Measurements from ENCODE around the gene SLC25A13. TPM values are rescaled to one million over a fixed set of nuclear protein-coding genes. Genes with fewer than 3 reads are reported as not detected.

Gene SLC25A13
- total and polyA plus RNA-seq, 2 experiments from 2014 or later: 32.0 to 37.5 TPM

GRCh38 chr7:96315125-96315512 is 6.8 kb downstream of the SLC25A13 start:
- H3K9me3 ChIP-seq (ENCODE audit: low read depth): no peaks in the 10 kb centered on the region
- peaks cover 11% of the 10 kb centered on the region for H3K4me1 ChIP-seq (ENCODE audit: low read depth)
- no peak overlapping the region for H3K4me3 ChIP-seq
- no peak for DNase-seq (ENCODE audit: low read depth in 1 of 2, low spot score in 1 of 2)
- H3K36me3 ChIP-seq: no peaks in the 10 kb centered on the region
- TF ChIP-seq CTCF (IDR thresholded peaks at IDR 0.05; ENCODE audit: low read depth, low read length): no peak
- H3K27ac ChIP-seq: no peak overlapping the region
- no peaks in the 10 kb centered on the region for H3K27me3 ChIP-seq

- H3K27me3 ChIP-seq: no peaks in the 10 kb centered on the region
- DNase-seq (ENCODE audit: low read depth in 1 of 2, low spot score in 1 of 2): peak in 1 of 2 donors; percentile 24
- no peak for TF ChIP-seq CTCF (IDR thresholded peaks at IDR 0.05; ENCODE audit: low read depth, low read length)
- H3K4me1 ChIP-seq (ENCODE audit: low read depth): peaks cover 11% of the 10 kb centered on the region
- H3K9me3 ChIP-seq (ENCODE audit: low read depth): no peaks in the 10 kb centered on the region
- H3K36me3 ChIP-seq: no peaks in the 10 kb centered on the region
- no peak overlapping the region for H3K4me3 ChIP-seq
- no peak overlapping the region for H3K27ac ChIP-seq
These were observed 7.3 kb downstream of the SLC25A13 start for GRCh38 chr7:96314402-96315124.

GRCh38 chr7:96313940-96314339 is 8.0 kb downstream of the SLC25A13 start:
- Histone ChIP-seq H3K36me3 (no peaks in the 10 kb centered on the region), H3K27ac (no peak overlapping the region), H3K4me3 (no peak overlapping the region), H3K4me1 (ENCODE audit: low read depth) (peaks cover 11% of the 10 kb centered on the region), H3K9me3 (ENCODE audit: low read depth) (no peaks in the 10 kb centered on the region), H3K27me3 (no peaks in the 10 kb centered on the region)
- no peak for DNase-seq (ENCODE audit: low read depth in 1 of 2, low spot score in 1 of 2)
- TF ChIP-seq CTCF (IDR thresholded peaks at IDR 0.05; ENCODE audit: low read depth, low read length): no peak

GRCh38 chr7:96312502-96312901 is 9.4 kb downstream of the SLC25A13 start:
- H3K4me1 ChIP-seq (ENCODE audit: low read depth): peaks cover 15% of the 10 kb centered on the region
- no peak overlapping the region for H3K4me3 ChIP-seq
- no peaks in the 10 kb centered on the region for H3K9me3 ChIP-seq (ENCODE audit: low read depth)
- DNase-seq (ENCODE audit: low read depth in 1 of 2, low spot score in 1 of 2): no peak
- no peak for TF ChIP-seq CTCF (IDR thresholded peaks at IDR 0.05; ENCODE audit: low read depth, low read length)
- H3K36me3 ChIP-seq: no peaks in the 10 kb centered on the region
- no peaks in the 10 kb centered on the region for H3K27me3 ChIP-seq
- H3K27ac ChIP-seq: no peak overlapping the region

- no peak for TF ChIP-seq CTCF (IDR thresholded peaks at IDR 0.05; ENCODE audit: low read depth, low read length)
- Histone ChIP-seq H3K4me1 (ENCODE audit: low read depth) (peaks cover 15% of the 10 kb centered on the region), H3K9me3 (ENCODE audit: low read depth) (no peaks in the 10 kb centered on the region), H3K27ac (no peak overlapping the region), H3K27me3 (no peaks in the 10 kb centered on the region), H3K4me3 (no peak overlapping the region), H3K36me3 (no peaks in the 10 kb centered on the region)
- peak; percentile 28 to 67 for DNase-seq (ENCODE audit: low read depth in 1 of 2, low spot score in 1 of 2)
These were observed 9.9 kb downstream of the SLC25A13 start for GRCh38 chr7:96311967-96312366.

All from cardiac muscle cell (in vitro differentiated cells and primary cell).